Hepatocyte (in vitro differentiated cells): ENCODE measurements around the gene ANO5. TPM values are rescaled to one million over a fixed set of nuclear protein-coding genes. Genes with fewer than 3 reads are reported as not detected.
"Not testable (repeated sequence)": the region's sequence is repeated elsewhere in the genome, so short reads cannot be mapped to it uniquely, and the experiment has no call there.

Experiments
- DNase-seq: peaks from one replicate; pipeline ENCODE4 v3.0.0-alpha.2; 2016; ENCODE audit warnings: low spot score
- H2AFZ ChIP-seq: fragments of 200-600 bp; sonication (generic); 2 replicates; pipeline ENCODE4 v1.6.0; 2016; ENCODE audit warnings: antibody characterized with exemption, mild to moderate bottlenecking
- H3K27ac ChIP-seq: fragments of 200-600 bp; sonication (generic); 2 replicates; pipeline ENCODE4 v1.5.1; 2016; ENCODE audit warnings: mild to moderate bottlenecking
- H3K27me3 ChIP-seq: fragments of 200-600 bp; sonication (generic); 2 replicates; pipeline ENCODE4 v1.6.1; 2016
- H3K36me3 ChIP-seq: fragments of 200-600 bp; sonication (generic); replicated peaks from 2 replicates; pipeline ENCODE4 v1.5.1; 2016; ENCODE audit warnings: low read depth; ENCODE audit not compliant: insufficient read depth
- H3K4me1 ChIP-seq: fragments of 200-600 bp; sonication (generic); 2 replicates; pipeline ENCODE4 v1.5.1; 2016; ENCODE audit warnings: mild to moderate bottlenecking, moderate library complexity; ENCODE audit not compliant: insufficient read depth
- H3K4me2 ChIP-seq: fragments of 200-600 bp; sonication (generic); 2 replicates; pipeline ENCODE4 v1.6.0; 2016
- H3K4me3 ChIP-seq: fragments of 200-600 bp; sonication (generic); 2 replicates; pipeline ENCODE4 v1.5.1; 2016; ENCODE audit warnings: mild to moderate bottlenecking
- H3K79me2 ChIP-seq: fragments of 200-600 bp; sonication (generic); 2 replicates; pipeline ENCODE4 v1.6.0; 2017; ENCODE audit warnings: mild to moderate bottlenecking
- H3K9me2 ChIP-seq: fragments of 200-600 bp; sonication (generic); replicated peaks from 2 replicates; pipeline ENCODE4 v1.6.0; 2017; ENCODE audit warnings: mild to moderate bottlenecking; ENCODE audit not compliant: insufficient read depth
- H3K9me3 ChIP-seq: fragments of 200-600 bp; sonication (generic); 2 replicates; pipeline ENCODE4 v1.5.1; 2016; ENCODE audit warnings: low read depth, mild to moderate bottlenecking
- H4K20me1 ChIP-seq: fragments of 200-600 bp; sonication (generic); 2 replicates; pipeline ENCODE4 v1.6.0; 2016; ENCODE audit warnings: mild to moderate bottlenecking; ENCODE audit not compliant: insufficient read depth, poor library complexity, severe bottlenecking
- CTCF ChIP-seq: fragments of 200-600 bp; sonication (generic); IDR thresholded peaks from 2 replicates; pipeline ENCODE4 v1.5.1; 2016; ENCODE audit warnings: antibody characterized with exemption, mild to moderate bottlenecking; ENCODE audit not compliant: poor library complexity
- EZH2 ChIP-seq: fragments of 200-600 bp; sonication (generic); IDR thresholded peaks from 2 replicates; pipeline ENCODE4 v1.6.1; 2016; ENCODE audit warnings: antibody characterized with exemption, mild to moderate bottlenecking, borderline replicate concordance
- EZH2phosphoT487 ChIP-seq: fragments of 200-600 bp; sonication (generic); IDR thresholded peaks from one replicate; pipeline ENCODE4 v1.6.1; 2018; ENCODE audit warnings: antibody characterized with exemption, mild to moderate bottlenecking, low read depth, moderate library complexity; ENCODE audit not compliant: unreplicated experiment, severe bottlenecking
- WGBS: methylation state at CpG from one replicate; pipeline ENCODE4 v1.1.6; 2016; ENCODE audit warnings: low lambda C conversion rate; ENCODE audit errors: missing lambda C conversion rate; 5-methylcytosine and 5-hydroxymethylcytosine counted together
- polyA plus RNA-seq: library from polyadenylated mRNA; unstranded; fragments of >200 nt; fragmentation: Nextera tagmentation; extraction: Ambion mirVana; gene quantifications from 2 replicates; pipeline ENCODE4 v1.2.1, GENCODE V29; 2016
- total RNA-seq: library from RNA; depleted of rRNA; stranded (reverse); fragments of >200 nt; gene quantifications from 2 replicates; pipeline ENCODE4 v1.2.3, GENCODE V29; 2014

ANO5 gene
- total and polyA plus RNA-seq, 2 experiments from 2014 or later, result 2.6 to 8.0 TPM

DNA sequence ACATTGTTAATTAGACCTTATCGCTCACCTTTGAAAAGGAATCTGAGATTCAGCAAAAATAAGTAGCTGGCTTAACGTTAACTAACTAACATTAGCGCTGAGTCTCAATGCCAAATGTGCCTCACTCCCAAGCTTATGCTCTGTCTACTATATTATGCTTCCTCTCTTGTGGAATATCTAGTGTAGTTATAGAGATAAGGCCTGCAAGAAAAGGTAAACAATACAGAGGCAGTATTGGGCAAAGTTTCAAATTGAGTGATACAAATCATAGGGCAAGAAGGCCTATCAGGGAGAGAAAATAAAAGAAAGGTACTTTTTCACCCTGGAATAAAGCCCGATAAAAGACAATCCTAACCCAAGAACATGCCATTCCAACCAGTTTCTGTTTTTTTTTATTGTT, 83.7 kb downstream of the ANO5 start:
- 82% methylated on average over 4 of the region's 4 CpGs for WGBS
- H3K4me1 ChIP-seq, result no peaks in the 10 kb centered on the region
- no peaks in the 10 kb centered on the region for H3K79me2 ChIP-seq
- H3K36me3 ChIP-seq, result no peaks in the 10 kb centered on the region
- TF ChIP-seq EZH2phosphoT487 (no peak), CTCF (no peak), EZH2 (no peak)
- H3K9me2 ChIP-seq, result no peaks in the 10 kb centered on the region
- H3K27ac ChIP-seq, result no peak overlapping the region
- H4K20me1 ChIP-seq, result no peaks in the 10 kb centered on the region
- H2AFZ ChIP-seq, result no peak overlapping the region
- H3K4me3 ChIP-seq, result no peak overlapping the region
- no peak overlapping the region for H3K4me2 ChIP-seq
- peak; percentile 4 for DNase-seq
- H3K27me3 ChIP-seq, result no peaks in the 10 kb centered on the region
- H3K9me3 ChIP-seq, result no peaks in the 10 kb centered on the region

DNA sequence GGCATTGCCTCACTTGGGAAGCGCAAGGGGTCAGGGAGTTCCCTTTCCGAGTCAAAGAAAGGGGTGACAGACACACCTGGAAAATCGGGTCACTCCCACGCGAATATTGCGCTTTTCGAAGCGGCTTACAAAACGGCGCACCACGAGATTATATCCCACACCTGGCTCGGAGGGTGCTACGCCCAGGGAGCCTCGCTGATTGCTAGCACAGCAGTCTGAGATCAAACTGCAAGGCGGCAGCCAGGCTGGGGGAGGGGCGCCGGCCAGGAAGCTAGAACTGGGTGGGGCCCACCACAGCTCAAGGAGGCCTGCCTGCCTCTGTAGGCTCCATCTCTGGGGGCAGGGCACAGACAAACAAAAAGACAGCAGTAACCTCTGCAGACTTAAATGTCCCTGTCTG, 92.1 kb downstream of the ANO5 start:
- H3K9me3 ChIP-seq, DNase-seq, H3K4me1 ChIP-seq, H3K79me2 ChIP-seq, H3K9me2 ChIP-seq, H3K27ac ChIP-seq, H3K27me3 ChIP-seq, H4K20me1 ChIP-seq, H3K36me3 ChIP-seq, H2AFZ ChIP-seq, H3K4me2 ChIP-seq, H3K4me3 ChIP-seq: not testable (repeated sequence)
- 93% methylated on average over 15 of the region's 17 CpGs for WGBS

GRCh38 chr11:22302368-22302767, 109.5 kb downstream of the ANO5 start:
- no peaks in the 10 kb centered on the region for H3K9me3 ChIP-seq
- H2AFZ ChIP-seq, result no peak overlapping the region
- H3K4me3 ChIP-seq, result no peak overlapping the region
- H4K20me1 ChIP-seq, result no peaks in the 10 kb centered on the region
- peaks cover 8% of the 10 kb centered on the region for H3K27me3 ChIP-seq
- no peaks in the 10 kb centered on the region for H3K79me2 ChIP-seq
- no peak for DNase-seq
- TF ChIP-seq EZH2 (no peak), CTCF (no peak), EZH2phosphoT487 (no peak)
- no peak overlapping the region for H3K27ac ChIP-seq
- no peaks in the 10 kb centered on the region for H3K4me1 ChIP-seq
- H3K9me2 ChIP-seq, result no peaks in the 10 kb centered on the region
- H3K36me3 ChIP-seq, result no peaks in the 10 kb centered on the region
- H3K4me2 ChIP-seq, result no peak overlapping the region

GRCh38 chr11:22304337-22304961, 111.6 kb downstream of the ANO5 start:
- no peaks in the 10 kb centered on the region for H3K9me2 ChIP-seq
- no peaks in the 10 kb centered on the region for H4K20me1 ChIP-seq
- no peak overlapping the region for H2AFZ ChIP-seq
- H3K79me2 ChIP-seq, result no peaks in the 10 kb centered on the region
- H3K4me2 ChIP-seq, result no peak overlapping the region
- no peaks in the 10 kb centered on the region for H3K9me3 ChIP-seq
- H3K36me3 ChIP-seq, result no peaks in the 10 kb centered on the region
- H3K27ac ChIP-seq, result no peak overlapping the region
- 46% methylated on average over 5 of the region's 5 CpGs for WGBS
- TF ChIP-seq EZH2phosphoT487 (no peak), EZH2 (no peak), CTCF (peak; percentile 66)
- H3K4me3 ChIP-seq, result no peak overlapping the region
- DNase-seq, result peak; percentile 48
- H3K4me1 ChIP-seq, result no peaks in the 10 kb centered on the region
- peaks cover 8% of the 10 kb centered on the region for H3K27me3 ChIP-seq
